Transverse colon (tissue), 4 donors: Measurements from ENCODE around the gene SHC2. TPM values are rescaled to one million over a fixed set of nuclear protein-coding genes. Genes with fewer than 3 reads are reported as not detected.
A peak's percentile ranks its signal among the peaks of the same experiment; 100 is the strongest.

Experiments
- DNase-seq: peaks from one replicate; pipeline ENCODE4 v3.0.0-alpha.2; 2019
- H3K27ac ChIP-seq, 4 donors: fragments of 200-600 bp; sonication (generic); 2 replicates each; pipeline ENCODE4 v1.5.1; 2016 to 2018; ENCODE audit warnings: inconsistent platforms in 4 of 4
- H3K27me3 ChIP-seq: fragments of 200-600 bp; sonication (generic); 2 replicates; pipeline ENCODE4 v1.5.1; 2017; ENCODE audit warnings: inconsistent platforms
- H3K36me3 ChIP-seq, 4 donors: fragments of 200-600 bp; sonication (generic); 2 replicates each; pipeline ENCODE4 v1.5.1; 2017 to 2019; ENCODE audit warnings: inconsistent platforms in 4 of 4
- H3K4me1 ChIP-seq, 4 donors: fragments of 200-600 bp; sonication (generic); 2 replicates each; pipeline ENCODE4 v1.5.1; 2017 to 2020; ENCODE audit warnings: inconsistent platforms in 4 of 4
- H3K4me3 ChIP-seq, 4 donors: fragments of 200-600 bp; sonication (generic); 1 replicate in 1 of 4; 2 replicates in 3 of 4; pipeline versions ENCODE4 v1.5.1 to v1.6.1; 2017 to 2019; ENCODE audit warnings: inconsistent platforms in 4 of 4
- H3K9me3 ChIP-seq, 2 donors: fragments of 200-600 bp; sonication (generic); 2 replicates each; pipeline ENCODE4 v1.5.1; 2017 to 2019; ENCODE audit warnings: inconsistent platforms in 2 of 2
- CTCF ChIP-seq, 5 experiments: fragments of 200-600 bp in 3 of 5; fragments of 450-650 bp in 2 of 5; sonication (generic) in 3 of 5; IDR thresholded peaks; 1 replicate in 2 of 5; 2 replicates in 3 of 5; pipeline ENCODE4 v1.5.1; 2016 to 2017; ENCODE audit warnings: antibody characterized with exemption in 5 of 5, inconsistent platforms in 3 of 5, mild to moderate bottlenecking in 2 of 5, moderate library complexity in 1 of 5
- EP300 ChIP-seq: sonication (generic); formaldehyde crosslinking; IDR thresholded peaks from one replicate; pipeline ENCODE4 v1.6.1; 2017; ENCODE audit warnings: antibody characterized with exemption, low read depth
- POLR2A ChIP-seq: fragments of 450-650 bp; IDR thresholded peaks from one replicate; pipeline ENCODE4 v1.6.1; 2016; ENCODE audit warnings: antibody characterized with exemption, mild to moderate bottlenecking, moderate library complexity
- POLR2AphosphoS5 ChIP-seq, 3 donors: sonication (generic); formaldehyde crosslinking; IDR thresholded peaks; one replicate each; pipeline ENCODE4 v1.6.1; 2016; ENCODE audit warnings: antibody characterized with exemption in 3 of 3
- WGBS, 2 donors: methylation state at CpG; one replicate each; pipeline ENCODE4 v1.1.5; 2018; ENCODE audit warnings: low coverage in 1 of 2; 5-methylcytosine and 5-hydroxymethylcytosine counted together
- in situ Hi-C, 4 donors: fragments of 200-750 bp; cut with MboI; loops; one replicate each; pipeline versions ENCODE4 v1.15.0 to v1.15.1; 2017; ENCODE audit warnings: low sequenced_read_pairs in 3 of 4, low pct_ligation_motif_present in 1 of 4, low pct_unique_long_range_greater_than_20kb in 1 of 4
- intact Hi-C: fragments of 100-400 bp; cut with DNase I; formaldehyde crosslinking; loops from one replicate; pipeline ENCODE4 v1.15.1; 2023; ENCODE audit warnings: low total_unique reads
- total RNA-seq, 4 donors: library from RNA; depleted of rRNA; stranded (reverse); fragments of >200 nt; gene quantifications; one replicate each; pipeline ENCODE4 v1.1.0, GENCODE V29; 2016

The SHC2 gene
- total RNA-seq, 4 donors from 2014 or later, result 6.3 to 30.3 (median 11.1) TPM

- no peak overlapping the region for H3K27ac ChIP-seq
- H3K27me3 ChIP-seq, result peaks cover 72% of the 10 kb centered on the region
- intact Hi-C loops (no loop called here), in situ Hi-C loops (no loop called here)
- no peak overlapping the region for H3K4me3 ChIP-seq
- WGBS, 2 donors, result 38% methylated on average over 21 of the region's 21 CpGs; no CpG with 5 or more reads in 1 of the 2 donors
- DNase-seq, result no peak
- TF ChIP-seq CTCF (IDR thresholded peaks at IDR 0.05), result no peak
- TF ChIP-seq EP300, result no peak
- no peak for TF ChIP-seq POLR2A
- TF ChIP-seq POLR2AphosphoS5 (IDR thresholded peaks at IDR 0.05), result no peak
- no peaks in the 10 kb centered on the region for H3K9me3 ChIP-seq
- H3K4me1 ChIP-seq, result peaks cover 19 to 32% (median 23%) of the 10 kb centered on the region in 4 donors
- H3K36me3 ChIP-seq, result no peaks in the 10 kb centered on the region
These were observed 50.5 kb downstream of the SHC2 start for GRCh38 chr19:410243-410781.

- Histone ChIP-seq H3K27ac (no peak overlapping the region), H3K9me3 (no peaks in the 10 kb centered on the region), H3K27me3 (peaks cover 72% of the 10 kb centered on the region), H3K4me3 (peak overlapping the region in 3 of 4 donors; percentile 27 to 52 (median 32)), H3K4me1 (peaks cover 23 to 37% (median 26%) of the 10 kb centered on the region in 4 donors), H3K36me3 (no peaks in the 10 kb centered on the region)
- in situ Hi-C loops, result no loop called here
- TF ChIP-seq EP300 (no peak), POLR2AphosphoS5 (IDR thresholded peaks at IDR 0.05) (no peak)
- 5% methylated on average over 23 of the region's 23 CpGs; no CpG with 5 or more reads in 1 of the 2 donors for WGBS, 2 donors
- DNase-seq, result no peak
- intact Hi-C loops, result no loop called here
These were observed 51.2 kb downstream of the SHC2 start for GRCh38 chr19:409516-410242.

- in situ Hi-C loops, result no loop called here
- Histone ChIP-seq H3K27ac (no peak within 1 kb of the TSS), H3K27me3 (peaks cover 72% of the 10 kb centered on the region), H3K9me3 (no peaks in the 10 kb centered on the region), H3K36me3 (no peaks in the 10 kb centered on the region), H3K4me1 (peaks cover 23 to 37% (median 26%) of the 10 kb centered on the region in 4 donors), H3K4me3 (peak within 1 kb of the TSS; percentile 24 to 52 (median 30))
- 0% methylated on average over 24 of the region's 80 CpGs; no CpG with 5 or more reads in 1 of the 2 donors for WGBS, 2 donors
- TF ChIP-seq POLR2A (no peak), POLR2AphosphoS5 (IDR thresholded peaks at IDR 0.05) (no peak), CTCF (IDR thresholded peaks at IDR 0.05) (no peak), EP300 (no peak)
- DNase-seq, result no peak
- intact Hi-C loops, result no loop called here
These were observed 51.8 kb downstream of the SHC2 start, which contains the start of gene C2CD4C for GRCh38 chr19:408902-409515. Gene C2CD4C, minus strand, starts transcription at chr19:409147. Its CDS starts 786 bp downstream, at chr19:408361.

GRCh38 chr19:408441-408901 is 52.4 kb downstream of the SHC2 start:
- no peaks in the 10 kb centered on the region for H3K9me3 ChIP-seq
- H3K4me1 ChIP-seq, result peaks cover 23 to 37% (median 26%) of the 10 kb centered on the region in 4 donors
- no peak overlapping the region for H3K27ac ChIP-seq
- 3% methylated on average over 25 of the region's 30 CpGs; no CpG with 5 or more reads in 1 of the 2 donors for WGBS, 2 donors
- no peaks in the 10 kb centered on the region for H3K36me3 ChIP-seq
- DNase-seq, result no peak
- intact Hi-C loops (no loop called here), in situ Hi-C loops (no loop called here)
- peaks cover 75% of the 10 kb centered on the region for H3K27me3 ChIP-seq
- TF ChIP-seq EP300 (no peak), CTCF (IDR thresholded peaks at IDR 0.05) (no peak), POLR2A (no peak), POLR2AphosphoS5 (IDR thresholded peaks at IDR 0.05) (no peak)
- H3K4me3 ChIP-seq, result peak overlapping the region; percentile 24 to 52 (median 30)
